Adrenal gland (tissue), 12 donors: ENCODE measurements around the gene CHRNG. TPM values are rescaled to one million over a fixed set of nuclear protein-coding genes. Genes with fewer than 3 reads are reported as not detected.

Experiments
- DNase-seq, 7 donors: peaks; one replicate each; pipeline ENCODE4 v3.0.0-alpha.2; 2019 to 2020
- H3K27ac ChIP-seq, 5 donors: fragments of 200-600 bp; sonication (generic) in 4 of 5; 1 replicate in 3 of 5; 2 replicates in 2 of 5; pipeline versions ENCODE4 v1.5.1 to v1.8.0; 2016 to 2020; ENCODE audit warnings: mild to moderate bottlenecking in 1 of 5
- H3K27me3 ChIP-seq: fragments of 200-600 bp; 2 replicates; pipeline ENCODE4 v1.8.0; 2021
- H3K36me3 ChIP-seq, 2 donors: fragments of 200-600 bp; replicated peaks in 1 of 2; 1 replicate in 1 of 2; 2 replicates in 1 of 2; pipeline versions ENCODE4 v1.5.1 to v1.8.0; 2018 to 2022
- H3K4me1 ChIP-seq, 2 donors: fragments of 200-600 bp; replicated peaks in 1 of 2; 1 replicate in 1 of 2; 2 replicates in 1 of 2; pipeline versions ENCODE4 v1.5.1 to v1.8.0; 2018 to 2021
- H3K4me3 ChIP-seq, 4 donors: fragments of 200-600 bp; sonication (generic) in 3 of 4; one replicate each; pipeline ENCODE4 v1.5.1; 2016 to 2018
- H3K9me3 ChIP-seq, 3 donors: fragments of 200-600 bp; sonication (generic) in 1 of 3; replicated peaks in 1 of 3; 1 replicate in 2 of 3; 2 replicates in 1 of 3; pipeline versions ENCODE4 v1.5.1 to v1.8.0; 2016 to 2021
- POLR2A ChIP-seq, 2 donors: fragments of 450-650 bp; IDR thresholded peaks; one replicate each; pipeline ENCODE4 v1.6.1; 2017; ENCODE audit warnings: antibody characterized with exemption in 2 of 2, mild to moderate bottlenecking in 2 of 2, moderate library complexity in 1 of 2
- WGBS, 4 donors: extraction: QIAGEN DNeasy Blood & Tissue Kit in 2 of 4; methylation state at CpG; one replicate each; pipeline versions ENCODE4 v1.1.5 to v1.1.7; 2013 to 2017; 5-methylcytosine and 5-hydroxymethylcytosine counted together
- intact Hi-C, 2 donors: fragments of 100-400 bp; cut with DNase I; formaldehyde crosslinking; loops; one replicate each; pipeline versions ENCODE4 v1.14.1 to v1.15.0; 2022 to 2023
- polyA plus RNA-seq, 3 donors: library from polyadenylated mRNA; stranded (reverse); fragments of 200-250 nt in 2 of 3; fragments of 350-450 nt in 1 of 3; fragmentation: Illumina TruSeq in 1 of 3; extraction: RNeasy Lipid Tissue Mini Kit (QIAGEN cat#74804) in 1 of 3; gene quantifications; one replicate each; pipeline ENCODE4 v1.2.3, GENCODE V29; 2013 to 2014
- total RNA-seq, 9 donors: library from RNA; depleted of rRNA in 4 of 9; stranded (reverse); fragments of >200 nt in 4 of 9; fragments of 120-200 nt in 1 of 9; fragmentation: NEBNext Ultra II Directional in 1 of 9; extraction: Animal tissue kit (Norgen Biotek cat#: 25700) in 1 of 9; gene quantifications; one replicate each; pipeline versions ENCODE4 v1.1.0 to v1.2.4, GENCODE V29; 2013 to 2023
- TF ChIP-seq, protein P1 (sequence below), 6 experiments: fragments of 450-650 bp in 4 of 6; fragments of 200-600 bp in 2 of 6; sonication (generic) in 1 of 6; IDR thresholded peaks; 1 replicate in 5 of 6; 2 replicates in 1 of 6; pipeline versions ENCODE4 v1.5.1 to v1.8.0; 2016 to 2021; ENCODE audit warnings: antibody characterized with exemption in 6 of 6, mild to moderate bottlenecking in 2 of 6, moderate library complexity in 1 of 6
- donor health status: healthy with polysubstance abuse.
- donor health status: Bipolar disorder and iron deficiency.
- donor health status: DM: yes; HTN: yes; CAD: no.
- donor health status: DM: no; HTN: no; CAD: no.
- donor health status: DM: no; HTN: no; CAD: no.
- donor health status: DM: yes; HTN: yes; CAD: no.

CHRNG gene
- total and polyA plus RNA-seq, 12 donors = 0.08 to 0.22 TPM; not detected in 10

DNA sequence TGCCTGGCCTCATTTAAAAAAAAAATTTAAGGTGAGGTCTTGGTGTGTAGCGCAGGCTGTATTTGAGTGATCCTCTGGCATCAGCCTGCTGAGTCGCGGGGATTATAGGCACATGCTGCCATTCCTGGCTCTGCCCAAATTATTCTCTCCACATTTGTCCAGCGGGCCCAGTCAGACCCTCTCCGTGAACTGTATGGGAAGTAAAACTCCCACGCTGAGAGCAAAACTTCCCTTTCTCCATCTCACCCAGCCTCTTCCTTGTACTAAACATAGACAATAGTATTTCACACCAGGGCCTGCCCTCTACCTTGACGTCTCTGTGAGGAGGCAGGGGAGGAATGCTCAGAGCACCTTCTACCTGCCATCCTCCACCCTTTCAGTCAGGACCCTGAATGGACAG is 48.0 kb downstream of the CHRNG start:
- no peaks in the 10 kb centered on the region for H3K27me3 ChIP-seq
- H3K4me3 ChIP-seq = no peak overlapping the region
- TF ChIP-seq, protein P1, sequence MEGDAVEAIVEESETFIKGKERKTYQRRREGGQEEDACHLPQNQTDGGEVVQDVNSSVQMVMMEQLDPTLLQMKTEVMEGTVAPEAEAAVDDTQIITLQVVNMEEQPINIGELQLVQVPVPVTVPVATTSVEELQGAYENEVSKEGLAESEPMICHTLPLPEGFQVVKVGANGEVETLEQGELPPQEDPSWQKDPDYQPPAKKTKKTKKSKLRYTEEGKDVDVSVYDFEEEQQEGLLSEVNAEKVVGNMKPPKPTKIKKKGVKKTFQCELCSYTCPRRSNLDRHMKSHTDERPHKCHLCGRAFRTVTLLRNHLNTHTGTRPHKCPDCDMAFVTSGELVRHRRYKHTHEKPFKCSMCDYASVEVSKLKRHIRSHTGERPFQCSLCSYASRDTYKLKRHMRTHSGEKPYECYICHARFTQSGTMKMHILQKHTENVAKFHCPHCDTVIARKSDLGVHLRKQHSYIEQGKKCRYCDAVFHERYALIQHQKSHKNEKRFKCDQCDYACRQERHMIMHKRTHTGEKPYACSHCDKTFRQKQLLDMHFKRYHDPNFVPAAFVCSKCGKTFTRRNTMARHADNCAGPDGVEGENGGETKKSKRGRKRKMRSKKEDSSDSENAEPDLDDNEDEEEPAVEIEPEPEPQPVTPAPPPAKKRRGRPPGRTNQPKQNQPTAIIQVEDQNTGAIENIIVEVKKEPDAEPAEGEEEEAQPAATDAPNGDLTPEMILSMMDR (IDR thresholded peaks at IDR 0.05) = no peak
- TF ChIP-seq POLR2A (IDR thresholded peaks at IDR 0.05) = no peak
- H3K36me3 ChIP-seq = no peaks in the 10 kb centered on the region
- peaks cover 0 to 4% of the 10 kb centered on the region in 2 donors for H3K4me1 ChIP-seq
- H3K27ac ChIP-seq = no peak overlapping the region
- H3K9me3 ChIP-seq = no peaks in the 10 kb centered on the region
- 73 to 83% (median 81%) methylated on average over 7 of the region's 7 CpGs for WGBS, 4 donors
- DNase-seq = no peak
- intact Hi-C loops = no loop called here

DNA sequence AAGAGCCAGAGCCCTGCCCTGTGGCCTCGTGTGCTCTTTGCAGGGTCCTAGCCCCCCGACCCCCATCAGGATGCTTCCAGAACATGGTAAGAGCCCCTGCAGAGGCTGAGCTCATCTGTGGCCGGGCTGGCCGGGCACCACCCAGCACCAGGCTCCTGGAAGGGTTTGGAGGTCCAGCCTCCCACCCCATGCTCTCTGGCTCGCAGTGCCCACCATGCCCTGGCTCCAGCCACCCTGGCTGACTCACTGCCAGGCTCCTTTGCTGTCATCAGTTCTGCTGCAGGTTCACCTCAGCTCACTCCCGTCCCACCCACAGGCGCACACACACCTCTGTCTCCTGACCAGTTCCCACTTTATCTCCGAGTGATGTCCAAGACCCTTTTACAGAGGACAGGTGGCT is 48.5 kb downstream of the CHRNG start:
- Histone ChIP-seq H3K27ac (no peak overlapping the region), H3K4me1 (peaks cover 0 to 8% of the 10 kb centered on the region in 2 donors), H3K4me3 (no peak overlapping the region), H3K9me3 (no peaks in the 10 kb centered on the region), H3K36me3 (no peaks in the 10 kb centered on the region), H3K27me3 (no peaks in the 10 kb centered on the region)
- WGBS, 4 donors = 85 to 91% (median 88%) methylated on average over 3 to 8 of the region's 8 CpGs
- DNase-seq = no peak
- intact Hi-C loops = no loop called here
- TF ChIP-seq POLR2A (IDR thresholded peaks at IDR 0.05) = no peak
- TF ChIP-seq, protein P1 (IDR thresholded peaks at IDR 0.05) = no peak

- peak; percentile 78 to 94 (median 90) for DNase-seq
- Histone ChIP-seq H3K27me3 (no peaks in the 10 kb centered on the region), H3K36me3 (no peaks in the 10 kb centered on the region), H3K4me1 (peaks cover 0 to 8% of the 10 kb centered on the region in 2 donors), H3K9me3 (no peaks in the 10 kb centered on the region), H3K27ac (peak overlapping the region in 2 of 5 donors; percentile 26 to 52), H3K4me3 (no peak overlapping the region)
- intact Hi-C loops = no loop called here
- WGBS, 4 donors = 67 to 77% (median 74%) methylated on average over 17 to 18 of the region's 18 CpGs
- TF ChIP-seq, protein P1 (IDR thresholded peaks at IDR 0.05) = no peak
- no peak for TF ChIP-seq POLR2A (IDR thresholded peaks at IDR 0.05)
Measured at GRCh38 chr2:232588680-232589585, 49.4 kb downstream of the CHRNG start.

GRCh38 chr2:232592772-232593395 is 53.4 kb downstream of the CHRNG start:
- Histone ChIP-seq H3K9me3 (no peaks in the 10 kb centered on the region), H3K36me3 (no peaks in the 10 kb centered on the region), H3K4me1 (peaks cover 0 to 8% of the 10 kb centered on the region in 2 donors), H3K27ac (peak overlapping the region in 2 of 5 donors; percentile 62 to 73), H3K4me3 (no peak overlapping the region), H3K27me3 (no peaks in the 10 kb centered on the region)
- TF ChIP-seq, protein P1 (IDR thresholded peaks at IDR 0.05) = no peak
- TF ChIP-seq POLR2A (IDR thresholded peaks at IDR 0.05) = no peak
- peak in 2 of 7 donors; percentile 45 to 52 for DNase-seq
- intact Hi-C loops = no loop called here
- WGBS, 4 donors = 74 to 82% (median 79%) methylated on average over 3 of the region's 3 CpGs
